K562 (cell line): ENCODE measurements around the gene AFF3. TPM values are rescaled to one million over a fixed set of nuclear protein-coding genes. Genes with fewer than 3 reads are reported as not detected.

Experiments
- AFF1 ChIP-seq, 2 experiments: fragments of 450-650 bp; IDR thresholded peaks; 2 replicates each; pipeline ENCODE4 v1.6.1; 2018; ENCODE audit warnings: mild to moderate bottlenecking in 2 of 2, low read depth in 1 of 2; ENCODE audit not compliant: partially characterized antibody in 2 of 2
- ATF1 ChIP-seq, 2 experiments: fragments of 450-650 bp in 1 of 2; IDR thresholded peaks; 2 replicates each; pipeline ENCODE4 v1.6.1; 2016; ENCODE audit warnings: missing compliant biosample characterization in 1 of 2, missing genetic modification characterization in 1 of 2
- BMI1 ChIP-seq: fragments of 150-350 bp; IDR thresholded peaks from 2 replicates; pipeline ENCODE4 v1.6.1; 2014; ENCODE audit warnings: low read length
- CEBPB ChIP-seq: fragments of 450-650 bp; IDR thresholded peaks from 2 replicates; pipeline ENCODE4 v1.6.1; 2016; ENCODE audit warnings: missing genetic modification characterization, missing compliant biosample characterization
- FOS ChIP-seq: IDR thresholded peaks from 3 replicates; pipeline ENCODE4 v1.6.1; 2011; ENCODE audit not compliant: insufficient read length; ENCODE audit errors: extremely low read depth
- FOXP4 ChIP-seq: sonication (generic); formaldehyde crosslinking; IDR thresholded peaks from 2 replicates; pipeline ENCODE4 v1.8.0; 2022; ENCODE audit warnings: mild to moderate bottlenecking, missing genetic modification reagents, borderline replicate concordance
- JUN ChIP-seq, 2 experiments: sonication (generic) in 1 of 2; formaldehyde crosslinking in 1 of 2; IDR thresholded peaks; 2 replicates each; pipeline versions ENCODE4 v1.6.1 to v1.8.0; 2012 to 2022; ENCODE audit warnings: borderline replicate concordance in 2 of 2, mild to moderate bottlenecking in 2 of 2, improper control_type of control experiment in 1 of 2, low read depth in 1 of 2, low read length in 1 of 2, missing genetic modification reagents in 1 of 2
- RBM25 ChIP-seq: fragments of 200-400 bp; formaldehyde crosslinking; IDR thresholded peaks from 2 replicates; pipeline ENCODE4 v1.6.1; 2018; ENCODE audit warnings: low read length, low read depth, moderate library complexity; ENCODE audit not compliant: severe bottlenecking
- RCOR1 ChIP-seq, 2 experiments: IDR thresholded peaks; 2 replicates each; pipeline ENCODE4 v1.6.1; 2012; ENCODE audit warnings: low read depth in 2 of 2, low read length in 2 of 2, borderline replicate concordance in 1 of 2, improper control_type of control experiment in 1 of 2
- ZNF347 ChIP-seq: fragments of 450-650 bp; formaldehyde crosslinking; IDR thresholded peaks from 2 replicates; pipeline ENCODE4 v1.4.0; 2020; ENCODE audit warnings: low read depth, mild to moderate bottlenecking, moderate library complexity
- ZNF445 ChIP-seq: fragments of 250-450 bp; sonication (Bioruptor Pico); IDR thresholded peaks from 2 replicates; pipeline ENCODE4 v1.4.0; 2020; ENCODE audit warnings: low read depth, mild to moderate bottlenecking, moderate library complexity
- polyA plus RNA-seq, 8 experiments: library from polyadenylated mRNA; depleted of rRNA in 4 of 8; stranded (reverse) in 5 of 8; unstranded in 3 of 8; fragments of >200 nt; fragmentation: Nextera tagmentation in 2 of 8; fragmentation: Illumina TruSeq in 1 of 8; extraction: Ambion mirVana in 2 of 8; extraction: Trizol in 1 of 8; gene quantifications; 2 replicates each; pipeline versions ENCODE4 v1.2.1 to v1.2.3, GENCODE V29; 2011 to 2014; ENCODE audit warnings: inconsistent platforms in 1 of 8, missing spikeins in 1 of 8
- total RNA-seq, 7 experiments: library from RNA; depleted of rRNA in 6 of 7; stranded (reverse); fragments of >200 nt in 6 of 7; fragmentation: Illumina TruSeq in 2 of 7; extraction: Trizol in 2 of 7; gene quantifications; 2 replicates each; pipeline versions ENCODE4 v1.2.1 to v1.2.3, GENCODE V29; 2011 to 2021; ENCODE audit warnings: low replicate concordance in 1 of 7
- TF ChIP-seq, protein P1 (sequence below): conservative IDR thresholded peaks from 2 replicates; pipeline ENCODE4 v1.6.1; 2011; ENCODE audit warnings: low read depth, mild to moderate bottlenecking, low read length; ENCODE audit not compliant: control insufficient read depth
- TF ChIP-seq, protein P2 (sequence below), 2 experiments: fragments of 250-450 bp in 1 of 2; fragments of 450-650 bp in 1 of 2; sonication (Bioruptor Pico) in 1 of 2; IDR thresholded peaks; 2 replicates each; pipeline versions ENCODE4 v1.6.1 to v1.8.0; 2016 to 2021; ENCODE audit warnings: mild to moderate bottlenecking in 2 of 2, moderate library complexity in 2 of 2, missing compliant biosample characterization in 1 of 2, missing genetic modification characterization in 1 of 2
- TF ChIP-seq, protein P3 (sequence below): fragments of 250-450 bp; sonication (Bioruptor Pico); IDR thresholded peaks from 2 replicates; pipeline ENCODE4 v1.4.0; 2020

The AFF3 gene
- total and polyA plus RNA-seq, 9 of the 15 experiments (the other 6 are each of a cell fraction or from before 2014, with no cell fraction given), result 0.02 to 0.11 TPM; not detected in 7

DNA sequence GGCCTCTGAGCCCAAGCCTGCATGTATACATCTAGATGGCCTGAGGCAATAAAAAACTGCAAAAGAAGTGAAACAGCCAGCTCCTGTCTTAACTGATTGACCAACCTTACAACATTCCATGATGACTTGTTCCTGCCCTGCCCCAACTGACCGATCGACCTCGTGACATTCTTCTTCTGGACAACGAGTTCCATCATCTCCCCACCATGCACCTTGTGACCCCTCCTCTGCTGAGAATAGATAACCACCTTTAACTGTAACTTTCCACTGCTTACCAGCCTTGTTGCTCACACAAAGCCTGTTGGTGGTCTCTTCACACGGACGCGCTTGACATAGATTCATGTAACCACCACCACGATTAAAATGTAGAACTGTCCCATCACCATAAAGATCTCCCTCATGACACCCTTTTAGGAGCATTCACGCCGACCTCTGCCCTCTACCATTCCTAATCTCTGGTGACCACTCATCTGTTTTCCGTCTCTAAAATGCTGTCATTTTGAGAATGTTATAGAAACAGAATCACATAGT lies 532.5 kb downstream of the AFF3 start (continued):
- TF ChIP-seq, protein P1, sequence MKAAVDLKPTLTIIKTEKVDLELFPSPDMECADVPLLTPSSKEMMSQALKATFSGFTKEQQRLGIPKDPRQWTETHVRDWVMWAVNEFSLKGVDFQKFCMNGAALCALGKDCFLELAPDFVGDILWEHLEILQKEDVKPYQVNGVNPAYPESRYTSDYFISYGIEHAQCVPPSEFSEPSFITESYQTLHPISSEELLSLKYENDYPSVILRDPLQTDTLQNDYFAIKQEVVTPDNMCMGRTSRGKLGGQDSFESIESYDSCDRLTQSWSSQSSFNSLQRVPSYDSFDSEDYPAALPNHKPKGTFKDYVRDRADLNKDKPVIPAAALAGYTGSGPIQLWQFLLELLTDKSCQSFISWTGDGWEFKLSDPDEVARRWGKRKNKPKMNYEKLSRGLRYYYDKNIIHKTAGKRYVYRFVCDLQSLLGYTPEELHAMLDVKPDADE, result no peak
- TF ChIP-seq RBM25 (no peak), CEBPB (tag) (peak; percentile 78), ATF1 (CRISPR knock-in tag; IDR thresholded peaks at IDR 0.05) (no peak), ATF1 (tag; IDR thresholded peaks at IDR 0.05) (peak; percentile 68), FOS (no peak), RCOR1 (IDR thresholded peaks at IDR 0.05; ENCODE audit: borderline replicate concordance in 1 of 2, low read depth in 2 of 2, low read length in 2 of 2) (peak in 1 of 2 experiments; percentile 47; a peak in 1 of 4 replicates), JUN (IDR thresholded peaks at IDR 0.05; ENCODE audit: borderline replicate concordance, low read depth, low read length) (no peak), JUN (CRISPR knock-in tag; IDR thresholded peaks at IDR 0.05; ENCODE audit: borderline replicate concordance) (no peak), FOXP4 (no peak), ZNF445 (no peak), ZNF347 (CRISPR knock-in tag) (no peak), AFF1 (IDR thresholded peaks at IDR 0.05; ENCODE audit: low read depth in 1 of 2, partially characterized antibody in 2 of 2) (peak in 1 of 2 experiments; percentile 41), BMI1 (no peak)
- TF ChIP-seq, protein P2, sequence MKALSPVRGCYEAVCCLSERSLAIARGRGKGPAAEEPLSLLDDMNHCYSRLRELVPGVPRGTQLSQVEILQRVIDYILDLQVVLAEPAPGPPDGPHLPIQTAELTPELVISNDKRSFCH (CRISPR knock-in tag; IDR thresholded peaks at IDR 0.05), result no peak
- TF ChIP-seq, protein P2 (tag; IDR thresholded peaks at IDR 0.05), result peak; percentile 88
- TF ChIP-seq, protein P3, sequence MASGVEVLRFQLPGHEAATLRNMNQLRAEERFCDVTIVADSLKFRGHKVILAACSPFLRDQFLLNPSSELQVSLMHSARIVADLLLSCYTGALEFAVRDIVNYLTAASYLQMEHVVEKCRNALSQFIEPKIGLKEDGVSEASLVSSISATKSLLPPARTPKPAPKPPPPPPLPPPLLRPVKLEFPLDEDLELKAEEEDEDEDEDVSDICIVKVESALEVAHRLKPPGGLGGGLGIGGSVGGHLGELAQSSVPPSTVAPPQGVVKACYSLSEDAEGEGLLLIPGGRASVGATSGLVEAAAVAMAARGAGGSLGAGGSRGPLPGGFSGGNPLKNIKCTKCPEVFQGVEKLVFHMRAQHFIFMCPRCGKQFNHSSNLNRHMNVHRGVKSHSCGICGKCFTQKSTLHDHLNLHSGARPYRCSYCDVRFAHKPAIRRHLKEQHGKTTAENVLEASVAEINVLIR (CRISPR knock-in tag), result 0 out of 2 replicates have a peak, but pooled peaks have one; percentile 23
